Activated T-helper 1 cell treated with anti-CD3 and anti-CD28 coated beads, Interleukin-12 subunit alpha, Interleukin-12 subunit beta, Interleukin-2, Interleukin-4 antibody, amounts not matched to agents 30 ng/mL and 10 ng/mL and 1 ng/mL, durations not matched to agents 14 hours and 24 hours and 36 hours (primary cell): Measurements from ENCODE around the gene IRAK2. TPM values are rescaled to one million over a fixed set of nuclear protein-coding genes. Genes with fewer than 3 reads are reported as not detected.

Experiments
- DNase-seq: peaks from one replicate; pipeline ENCODE4 v3.0.0; 2021; ENCODE audit warnings: low spot score
- H3K27ac Mint-ChIP-seq: one replicate; pipeline ENCODE4 v1.8.0; 2021; ENCODE audit warnings: mild to moderate bottlenecking, mixed read lengths
- H3K27me3 Mint-ChIP-seq: one replicate; pipeline ENCODE4 v1.8.0; 2022; ENCODE audit warnings: mild to moderate bottlenecking, moderate library complexity, mixed read lengths; ENCODE audit not compliant: insufficient read depth
- H3K36me3 Mint-ChIP-seq: one replicate; pipeline ENCODE4 v1.8.0; 2021; ENCODE audit warnings: low read depth, mixed read lengths
- H3K4me1 Mint-ChIP-seq: one replicate; pipeline ENCODE4 v1.8.0; 2021; ENCODE audit warnings: low read depth, mixed read lengths
- H3K4me3 Mint-ChIP-seq: one replicate; pipeline ENCODE4 v1.8.0; 2021; ENCODE audit warnings: mild to moderate bottlenecking, moderate library complexity, mixed read lengths
- H3K9me3 Mint-ChIP-seq: one replicate; pipeline ENCODE4 v1.8.0; 2021; ENCODE audit warnings: mixed read lengths
- intact Hi-C: fragments of 100-400 bp; cut with micrococcal nuclease; formaldehyde crosslinking; loops from one replicate; pipeline ENCODE4 v1.15.1; 2024
- total RNA-seq: library from RNA; stranded (reverse); gene quantifications from 2 replicates; pipeline ENCODE4 v1.2.3, GENCODE V29; 2022

IRAK2 gene
- total RNA-seq, 1 donor from 2014 or later: 8.6 TPM

GRCh38 chr3:10198226-10198625 lies 33.5 kb downstream of the IRAK2 start:
- no peak for DNase-seq
- intact Hi-C loops: loop anchor here (2.0 kb wide), 2 partner anchors 33 to 45 kb away; partner anchors contain the start of gene IRAK2

GRCh38 chr3:10198761-10199649 lies 34.3 kb downstream of the IRAK2 start:
- intact Hi-C loops: loop anchor here (1.0 to 2.0 kb wide), 3 partner anchors 10 to 44 kb away; partner anchors contain the start of gene IRAK2

More at GRCh38 chr3:10198226-10198625, 33.5 kb downstream of the IRAK2 start:
- peaks cover 18% of the 10 kb centered on the region for H3K36me3 Mint-ChIP-seq
- H3K27me3 Mint-ChIP-seq: no peaks in the 10 kb centered on the region
- H3K9me3 Mint-ChIP-seq: no peaks in the 10 kb centered on the region
- H3K27ac Mint-ChIP-seq: peak overlapping the region; percentile 90
- H3K4me3 Mint-ChIP-seq: no peak overlapping the region
- H3K4me1 Mint-ChIP-seq: peaks cover 79% of the 10 kb centered on the region

GRCh38 chr3:10204921-10205320 lies 40.2 kb downstream of the IRAK2 start:
- H3K4me3 Mint-ChIP-seq: no peak overlapping the region
- H3K27me3 Mint-ChIP-seq: no peaks in the 10 kb centered on the region
- intact Hi-C loops: no loop called here
- no peak overlapping the region for H3K27ac Mint-ChIP-seq
- DNase-seq: no peak
- peaks cover 51% of the 10 kb centered on the region for H3K4me1 Mint-ChIP-seq
- H3K36me3 Mint-ChIP-seq: peaks cover 33% of the 10 kb centered on the region
- H3K9me3 Mint-ChIP-seq: no peaks in the 10 kb centered on the region

More at GRCh38 chr3:10198761-10199649, 34.3 kb downstream of the IRAK2 start:
- peak; percentile 78 for DNase-seq
- H3K27ac Mint-ChIP-seq: peak overlapping the region; percentile 90
- H3K9me3 Mint-ChIP-seq: no peaks in the 10 kb centered on the region
- no peaks in the 10 kb centered on the region for H3K27me3 Mint-ChIP-seq
- H3K4me3 Mint-ChIP-seq: peak overlapping the region; percentile 47
- peaks cover 22% of the 10 kb centered on the region for H3K36me3 Mint-ChIP-seq
- peaks cover 78% of the 10 kb centered on the region for H3K4me1 Mint-ChIP-seq

- peaks cover 49% of the 10 kb centered on the region for H3K4me1 Mint-ChIP-seq
- peak overlapping the region; percentile 52 for H3K27ac Mint-ChIP-seq
- H3K9me3 Mint-ChIP-seq: no peaks in the 10 kb centered on the region
- H3K27me3 Mint-ChIP-seq: no peaks in the 10 kb centered on the region
- H3K36me3 Mint-ChIP-seq: peaks cover 35% of the 10 kb centered on the region
- intact Hi-C loops: no loop called here
- DNase-seq: no peak
- no peak overlapping the region for H3K4me3 Mint-ChIP-seq
These were observed 40.9 kb downstream of the IRAK2 start for GRCh38 chr3:10205451-10206165.

- H3K27me3 Mint-ChIP-seq: no peaks in the 10 kb centered on the region
- H3K27ac Mint-ChIP-seq: no peak overlapping the region
- intact Hi-C loops: no loop called here
- H3K4me3 Mint-ChIP-seq: no peak overlapping the region
- H3K36me3 Mint-ChIP-seq: peaks cover 32% of the 10 kb centered on the region
- no peaks in the 10 kb centered on the region for H3K9me3 Mint-ChIP-seq
- peaks cover 45% of the 10 kb centered on the region for H3K4me1 Mint-ChIP-seq
- DNase-seq: no peak
These were observed 41.4 kb downstream of the IRAK2 start for GRCh38 chr3:10206166-10206511.

- Mint-ChIP-seq H3K9me3 (no peaks in the 10 kb centered on the region), H3K27ac (peak overlapping the region; percentile 10), H3K27me3 (no peaks in the 10 kb centered on the region), H3K4me3 (no peak overlapping the region), H3K36me3 (peaks cover 41% of the 10 kb centered on the region), H3K4me1 (peaks cover 5% of the 10 kb centered on the region)
- DNase-seq: no peak
- intact Hi-C loops: no loop called here
These were observed 48.6 kb downstream of the IRAK2 start for GRCh38 chr3:10213156-10213792.

- Mint-ChIP-seq H3K27ac (no peak overlapping the region), H3K36me3 (peaks cover 44% of the 10 kb centered on the region), H3K4me3 (no peak overlapping the region), H3K27me3 (no peaks in the 10 kb centered on the region), H3K9me3 (no peaks in the 10 kb centered on the region), H3K4me1 (peaks cover 13% of the 10 kb centered on the region)
- DNase-seq: no peak
- intact Hi-C loops: no loop called here
These were observed 51.1 kb downstream of the IRAK2 start for GRCh38 chr3:10215578-10216368.

- intact Hi-C loops: no loop called here
- no peak overlapping the region for H3K4me3 Mint-ChIP-seq
- peaks cover 26% of the 10 kb centered on the region for H3K4me1 Mint-ChIP-seq
- H3K27ac Mint-ChIP-seq: no peak overlapping the region
- H3K36me3 Mint-ChIP-seq: peaks cover 48% of the 10 kb centered on the region
- no peaks in the 10 kb centered on the region for H3K27me3 Mint-ChIP-seq
- DNase-seq: no peak
- no peaks in the 10 kb centered on the region for H3K9me3 Mint-ChIP-seq
These were observed 52.6 kb downstream of the IRAK2 start for GRCh38 chr3:10217359-10217758.

GRCh38 chr3:10219737-10220136 lies 55.0 kb downstream of the IRAK2 start:
- Mint-ChIP-seq H3K27ac (peak overlapping the region; percentile 64), H3K27me3 (peaks cover 1% of the 10 kb centered on the region), H3K36me3 (peaks cover 55% of the 10 kb centered on the region), H3K4me3 (no peak overlapping the region), H3K9me3 (peaks cover 2% of the 10 kb centered on the region), H3K4me1 (peaks cover 47% of the 10 kb centered on the region)
- intact Hi-C loops: loop anchor here (10.0 kb wide), 1 partner anchor 285 kb away; the partner anchor contains the start of gene CRELD1
- no peak for DNase-seq

- intact Hi-C loops: loop anchor here (1.0 to 10.0 kb wide), 2 partner anchors 18 to 289 kb away; partner anchors contain the start of gene CRELD1
- H3K4me3 Mint-ChIP-seq: peak overlapping the region; percentile 50
- H3K4me1 Mint-ChIP-seq: peaks cover 72% of the 10 kb centered on the region
These were observed 59.2 kb downstream of the IRAK2 start for GRCh38 chr3:10223676-10224639.

More at GRCh38 chr3:10223676-10224639, 59.2 kb downstream of the IRAK2 start:
- peaks cover 3% of the 10 kb centered on the region for H3K27me3 Mint-ChIP-seq
- DNase-seq: peak; percentile 50
- peak overlapping the region; percentile 97 for H3K27ac Mint-ChIP-seq
- H3K36me3 Mint-ChIP-seq: peaks cover 47% of the 10 kb centered on the region
- peaks cover 4% of the 10 kb centered on the region for H3K9me3 Mint-ChIP-seq
